NCI-H1417 (cell line): ENCODE measurements around the gene ZNF362.
A peak's percentile ranks its signal among the peaks of the same experiment; 100 is the strongest.

ENCODE experiments used
- DNase-seq, 3 experiments: peaks; one replicate each; lab custom pipeline; 2025; lab: John Stamatoyannopoulos, UW

Gene ZNF362

DNA sequence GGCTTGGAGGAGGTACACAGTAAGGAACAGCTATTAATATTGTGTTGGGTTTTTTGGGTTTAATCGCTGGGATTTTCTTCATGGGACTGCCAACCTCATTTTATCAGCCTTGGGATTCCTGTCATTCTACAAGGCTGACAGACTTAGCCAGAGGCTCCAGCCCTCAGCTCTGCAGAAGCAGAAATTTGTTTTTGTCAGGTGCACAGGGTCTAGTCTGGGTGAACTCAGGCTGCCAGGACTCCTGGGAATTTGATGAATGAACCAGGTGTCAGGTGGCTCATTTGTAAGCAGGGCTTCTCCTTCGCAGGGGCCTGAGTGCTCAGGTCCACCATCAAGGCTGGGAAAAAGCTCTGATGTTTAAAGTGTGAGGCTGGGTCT is 11.5 kb upstream of the ZNF362 start:
- DNase-seq, result peak; percentile 1 to 36 (median 31)

DNA sequence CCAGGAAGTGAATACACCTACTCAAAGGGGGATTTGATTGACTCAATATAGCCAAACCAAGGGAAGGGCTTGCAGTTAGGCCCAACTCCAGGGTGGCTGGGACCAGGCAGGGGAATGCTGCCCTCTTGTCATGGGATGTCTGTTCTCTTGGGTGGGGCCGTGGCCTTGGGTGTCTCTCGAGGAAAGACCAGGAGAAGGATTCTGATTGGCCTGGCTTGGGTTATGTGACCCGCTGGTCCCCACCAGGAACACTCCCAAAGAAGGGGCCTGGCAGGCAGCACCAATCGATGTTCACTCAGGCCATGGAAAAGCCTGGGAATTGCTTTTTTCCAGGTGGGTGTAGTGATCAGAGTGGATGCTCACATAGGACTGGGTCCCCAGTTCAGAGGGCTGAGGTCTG is 10.1 kb upstream of the ZNF362 start:
- DNase-seq, result no peak

DNA sequence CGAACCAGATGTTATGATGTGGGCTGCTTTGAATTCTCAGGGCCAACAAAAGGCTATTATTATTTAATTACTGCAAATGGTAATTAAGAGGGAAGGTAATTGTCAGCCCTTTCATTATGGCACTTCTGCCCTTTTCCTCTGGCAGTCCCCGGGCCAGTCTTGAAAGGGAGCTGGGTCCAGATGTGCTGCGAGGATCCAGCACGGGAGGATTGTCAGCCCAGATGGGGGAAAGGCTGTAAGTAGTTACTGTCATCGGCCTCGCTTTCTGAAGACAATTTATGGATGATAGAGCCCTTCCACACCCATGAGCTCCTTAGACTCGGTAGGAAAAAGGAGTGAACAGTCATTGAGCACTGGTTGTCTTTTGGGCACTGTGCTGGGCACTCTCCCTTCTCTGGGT is 8.7 kb upstream of the ZNF362 start:
- DNase-seq, result no peak

DNA sequence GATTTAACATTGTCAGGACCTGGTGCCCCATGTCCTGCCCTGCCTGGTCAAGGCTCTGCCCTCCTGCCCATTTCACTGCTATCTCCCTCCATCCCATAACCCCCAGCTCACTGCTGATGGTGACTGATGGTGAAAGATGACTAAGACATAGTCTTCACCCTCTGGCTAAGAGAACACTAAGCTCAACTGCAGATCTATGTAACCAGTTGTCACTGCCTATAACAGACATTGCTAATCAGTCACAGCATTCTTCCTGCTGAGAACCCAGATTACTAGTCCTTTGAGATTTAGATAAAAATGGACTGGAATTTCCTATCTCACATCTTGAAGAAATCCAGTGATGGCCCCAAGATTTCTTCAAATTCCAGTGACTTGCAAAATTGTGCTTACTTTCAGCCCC is 8.0 kb upstream of the ZNF362 start:
- DNase-seq, result no peak

DNA sequence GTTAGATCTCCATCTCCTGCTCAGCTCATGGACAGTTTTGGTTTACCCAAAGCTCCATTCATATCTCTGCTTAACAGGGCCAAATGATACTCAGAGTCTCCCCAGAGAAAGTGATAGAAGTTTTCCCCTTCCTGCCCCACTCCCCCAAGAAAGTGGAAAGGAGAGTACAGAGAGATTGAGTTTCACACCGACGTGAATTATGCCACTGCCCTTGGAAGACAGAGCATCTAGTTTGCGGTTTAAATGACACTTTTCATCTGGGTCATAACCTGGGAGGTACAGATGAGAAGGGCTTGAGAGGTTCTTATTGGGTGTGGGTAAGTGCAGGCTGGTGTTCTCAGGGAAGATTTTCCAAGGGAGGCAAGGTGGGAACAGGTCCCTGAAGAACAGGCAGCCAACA is 6.9 kb upstream of the ZNF362 start:
- DNase-seq, result no peak

DNA sequence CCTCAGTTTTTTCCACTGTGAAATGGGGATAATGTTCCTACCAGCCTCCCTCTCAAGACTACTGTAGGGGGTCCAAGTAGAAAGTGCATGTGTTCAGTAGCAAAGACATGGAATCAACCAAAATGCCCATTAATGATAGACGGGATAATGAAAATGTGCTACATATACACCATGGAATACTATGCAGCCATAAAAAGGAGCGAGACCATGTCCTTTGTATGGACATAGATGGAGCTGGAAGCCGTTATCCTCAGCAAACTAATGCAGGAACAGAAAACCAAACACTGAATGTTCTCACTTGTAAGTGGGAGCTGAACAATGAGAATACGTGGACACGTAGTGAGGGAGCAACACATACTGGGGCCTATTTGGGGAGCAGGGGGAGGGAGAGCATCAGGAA is 6.1 kb upstream of the ZNF362 start:
- DNase-seq, result no peak

DNA sequence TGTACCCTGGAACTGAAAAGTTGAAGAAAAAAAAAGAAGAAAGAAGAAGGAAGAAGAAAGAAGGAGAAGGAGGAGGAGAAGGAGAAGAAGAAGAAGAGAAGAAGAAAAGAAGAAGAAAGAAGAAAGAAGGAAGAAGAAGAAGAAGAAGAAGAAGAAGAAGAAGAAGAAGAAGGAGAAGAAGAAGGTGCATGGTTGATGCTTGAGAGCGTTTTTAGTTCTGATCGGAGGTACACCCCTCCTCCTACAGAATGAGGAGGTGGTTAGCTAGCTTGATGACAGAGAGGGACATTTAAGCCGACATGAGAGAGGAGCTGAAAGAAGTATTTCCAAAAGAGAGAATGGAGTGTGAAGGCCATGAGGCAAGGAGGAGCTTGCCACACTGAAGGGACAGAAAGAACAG is 5.6 kb upstream of the ZNF362 start:
- DNase-seq, result no peak

DNA sequence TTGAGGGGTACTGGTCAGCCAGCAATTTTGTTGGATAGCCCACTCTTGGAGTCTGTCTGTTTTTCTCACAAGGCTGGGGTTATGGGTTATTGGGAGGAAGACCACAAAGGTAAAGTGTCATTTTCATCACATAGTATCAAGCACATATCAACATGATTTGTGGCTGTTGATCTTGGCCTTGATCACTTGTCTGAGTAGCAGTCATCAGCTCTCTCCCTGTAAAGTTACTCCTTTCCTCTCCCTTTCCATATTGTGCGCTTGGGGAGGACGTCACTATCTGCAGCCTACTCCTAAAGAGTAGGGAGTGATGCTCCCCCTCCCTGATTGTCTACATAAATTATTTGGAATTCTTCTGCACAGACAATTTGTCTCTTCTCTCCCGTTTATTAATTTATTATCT is 1.8 kb upstream of the ZNF362 start:
- DNase-seq, result no peak

DNA sequence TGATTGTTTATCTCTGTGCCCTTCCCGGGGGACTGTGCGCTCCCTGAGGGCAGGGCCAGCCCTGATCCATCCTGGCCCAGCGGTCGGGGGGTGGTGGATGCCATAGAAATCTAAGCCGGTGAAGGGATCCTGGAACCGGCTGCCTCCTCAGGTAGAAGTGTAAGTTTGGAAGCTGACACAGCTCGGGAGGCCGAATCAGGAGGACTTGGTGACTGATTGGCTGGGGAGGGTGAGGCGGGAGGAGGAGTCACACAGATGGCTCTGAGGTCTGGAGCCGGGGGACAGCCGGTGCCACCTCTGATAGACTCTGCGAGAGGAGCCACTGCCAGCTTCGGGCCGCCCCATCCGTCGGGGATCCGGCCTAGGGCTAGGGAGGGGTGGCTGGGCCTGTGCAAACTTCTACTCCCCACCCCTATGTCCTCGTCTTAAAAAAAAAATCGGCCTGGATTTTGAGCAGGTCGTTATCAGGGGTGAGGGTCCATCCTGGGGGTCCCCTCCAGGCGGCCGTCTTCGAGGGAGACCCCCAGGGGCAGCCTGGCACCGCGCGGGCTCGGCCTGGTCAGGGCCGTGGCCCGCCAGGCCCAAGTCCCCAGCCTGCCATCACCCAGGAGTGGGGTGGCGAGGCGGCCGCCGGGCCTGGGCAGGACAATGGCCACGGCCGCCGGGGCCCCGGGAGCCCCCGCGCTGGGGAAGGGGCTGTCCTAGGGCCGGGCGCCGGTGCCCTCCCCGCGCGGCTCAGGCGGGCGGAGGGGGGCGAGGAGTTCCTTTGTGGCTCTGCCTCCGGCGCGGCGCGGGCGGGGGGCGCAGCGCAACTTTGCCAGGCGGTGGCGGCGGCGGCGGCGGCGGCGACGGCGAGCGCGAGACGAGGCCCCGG is 708 bp upstream of the ZNF362 start:
- peak; percentile 9 to 60 (median 45) for DNase-seq

DNA sequence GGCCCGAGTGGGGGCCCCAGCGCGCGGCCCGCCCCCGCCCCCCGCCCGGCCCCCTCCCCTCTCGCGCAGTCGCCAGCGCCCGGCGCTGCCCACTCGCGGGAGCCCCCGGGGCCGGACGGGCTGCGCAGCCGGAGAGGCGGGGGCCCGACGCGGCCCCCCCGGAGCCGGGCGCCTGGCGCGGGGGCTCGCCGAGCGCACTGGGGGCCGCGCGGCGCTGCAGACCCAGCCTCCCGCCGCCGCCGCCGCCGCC is 146 bp upstream of the ZNF362 start:
- no peak for DNase-seq

DNA sequence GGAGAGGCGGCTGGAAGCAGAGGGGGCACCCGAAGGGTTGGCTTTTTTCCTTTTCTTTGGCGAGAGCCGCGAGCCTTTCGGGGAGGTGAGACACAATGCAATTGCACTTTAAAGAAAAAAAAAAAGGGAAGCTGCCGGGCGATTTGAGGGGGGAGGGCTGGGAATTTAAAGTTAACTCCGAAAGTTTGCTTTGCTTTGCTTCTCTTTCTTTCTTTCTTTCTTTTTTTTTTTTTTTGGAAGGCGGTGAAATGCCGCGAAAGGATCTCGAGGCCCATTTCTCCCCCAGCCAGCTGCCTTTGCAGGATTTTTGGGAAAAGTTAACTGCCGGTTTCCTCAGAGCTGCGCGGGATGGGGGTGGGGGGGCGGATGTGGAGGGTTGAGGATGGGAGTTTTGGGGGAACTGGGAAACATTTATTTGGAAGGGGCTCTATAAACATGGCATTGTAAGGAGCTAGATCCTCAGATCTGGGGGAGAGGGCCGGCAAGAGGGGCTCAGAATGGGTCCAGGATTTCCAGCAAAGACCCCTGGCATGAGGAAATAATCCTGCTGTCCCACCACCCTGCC is 997 bp downstream of the ZNF362 start:
- no peak for DNase-seq

DNA sequence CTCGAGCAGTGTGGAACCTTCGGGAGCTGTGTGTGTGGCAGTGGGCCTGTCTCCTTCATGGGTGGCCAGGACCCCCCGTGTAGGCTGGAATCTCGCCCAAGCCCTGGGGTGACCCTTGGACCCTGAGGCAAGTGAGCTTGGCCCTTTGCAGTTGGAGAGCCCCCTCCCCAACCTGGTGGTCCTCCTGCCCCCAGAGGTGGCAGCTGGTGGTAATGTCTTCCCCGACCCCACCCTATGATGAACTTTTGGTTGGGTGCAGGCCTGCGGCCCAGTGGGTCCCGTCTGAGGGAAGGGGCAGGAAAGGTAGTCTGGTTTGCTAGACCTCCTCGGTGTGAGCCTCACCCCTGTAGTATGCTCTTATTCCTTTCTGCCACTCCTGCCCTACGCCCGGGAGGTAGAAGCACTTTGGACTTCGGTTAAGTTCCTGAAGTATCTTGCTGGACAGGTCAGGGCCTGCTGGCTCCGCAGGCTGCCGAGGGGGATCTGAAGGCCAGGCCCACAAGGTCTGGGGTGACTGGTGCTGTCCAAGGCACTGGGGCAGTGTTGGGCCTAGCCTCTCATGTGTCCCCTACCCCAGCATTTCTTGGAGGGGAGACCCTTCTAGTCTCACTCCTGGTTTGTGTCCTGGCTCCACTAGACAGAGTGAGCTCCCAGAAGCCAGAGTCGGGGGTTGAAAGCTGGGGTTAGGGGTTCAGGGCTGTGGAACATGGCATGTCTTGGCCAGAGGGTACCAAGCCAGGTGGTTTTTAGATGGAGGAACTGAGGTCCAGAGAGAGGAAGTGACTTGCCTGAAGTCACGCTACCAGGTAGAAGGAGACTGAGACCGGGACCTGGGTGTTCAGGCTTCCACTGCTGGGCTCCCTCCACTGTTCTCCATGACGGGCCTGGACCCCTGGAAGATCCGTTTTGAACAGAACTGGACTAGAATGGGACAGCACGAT is 1.8 kb downstream of the ZNF362 start:
- no peak for DNase-seq

DNA sequence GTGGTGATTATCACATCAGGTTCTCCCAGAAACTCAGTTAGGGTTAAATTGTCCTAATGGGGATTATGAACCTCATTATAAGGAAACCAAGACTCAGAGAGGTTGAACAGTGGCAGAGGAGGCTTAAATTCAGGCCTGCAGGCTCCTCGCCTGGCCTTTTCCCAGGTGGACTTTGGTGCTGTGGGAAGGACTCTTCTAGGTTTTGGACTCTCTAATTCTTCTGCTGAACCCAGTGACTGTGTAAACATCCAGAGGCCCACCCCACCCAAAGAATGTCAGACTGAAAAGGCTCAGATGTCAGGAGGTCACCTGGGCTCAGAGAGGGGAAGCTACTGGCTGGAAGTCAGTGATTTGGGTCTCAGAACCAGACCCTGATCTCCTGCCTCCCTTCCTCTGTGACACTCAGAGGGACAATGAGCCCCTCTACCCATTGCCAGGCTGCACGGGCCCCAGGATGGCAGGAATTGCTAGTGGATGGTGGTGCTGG is 2.5 kb downstream of the ZNF362 start:
- no peak for DNase-seq

DNA sequence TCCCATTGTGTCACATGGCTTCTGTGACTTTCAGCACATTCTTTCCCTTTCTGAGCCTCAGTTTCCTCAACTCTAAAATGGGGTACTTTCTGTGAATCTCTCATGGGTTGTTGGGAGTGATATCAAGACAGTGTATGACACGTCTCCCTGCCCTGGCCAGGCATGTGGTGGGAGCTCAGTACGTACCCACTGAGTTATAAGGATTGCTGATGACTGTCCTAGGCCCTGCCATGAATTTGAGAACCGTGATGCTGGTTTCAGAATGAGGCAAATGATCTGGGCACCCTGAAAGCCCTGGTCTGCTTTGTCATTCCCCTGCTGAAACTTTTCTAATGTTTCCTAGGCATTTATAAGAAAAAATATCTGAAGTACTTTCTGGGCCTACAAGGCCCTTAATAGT is 3.6 kb downstream of the ZNF362 start:
- DNase-seq, result no peak

DNA sequence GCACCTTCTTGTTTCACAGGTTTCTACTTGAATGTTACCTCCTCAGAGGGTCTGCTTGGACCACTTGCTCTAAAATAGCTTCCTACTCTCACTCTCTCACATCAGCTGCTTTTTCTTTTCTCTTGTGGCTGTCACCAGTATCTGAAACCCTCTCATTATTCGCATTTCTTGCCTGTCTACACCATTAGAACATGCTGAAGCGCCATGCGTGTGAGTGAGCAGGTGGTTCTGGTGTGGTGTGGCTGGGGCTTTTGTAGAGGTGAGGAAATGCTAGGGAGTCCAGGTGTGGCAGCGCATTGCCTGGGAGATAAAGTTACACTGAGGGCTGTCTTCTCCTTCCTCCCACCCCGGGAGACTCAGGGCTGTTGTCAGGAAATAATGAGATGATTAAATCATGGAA is 4.1 kb downstream of the ZNF362 start:
- DNase-seq, result peak; percentile 33 to 50 (median 48)

DNA sequence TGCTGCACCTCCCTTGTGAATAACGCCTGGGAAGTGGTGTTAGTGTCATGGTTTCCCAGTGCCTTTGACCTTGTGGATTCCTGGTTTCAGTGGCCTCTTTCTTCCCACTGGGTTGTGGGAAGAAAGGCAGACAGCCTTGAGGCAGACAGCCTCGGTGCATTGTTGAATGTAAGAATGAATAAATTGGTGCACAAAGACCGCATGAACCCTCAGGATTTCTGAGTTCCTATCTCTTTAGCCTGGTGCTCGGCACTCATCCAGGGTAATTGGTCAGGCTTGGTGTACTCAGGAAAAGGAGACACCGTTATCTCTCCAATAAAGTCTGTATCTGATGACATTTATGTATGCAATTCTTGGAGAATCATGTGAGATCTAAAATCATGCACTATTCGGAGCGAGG is 5.1 kb downstream of the ZNF362 start:
- no peak for DNase-seq

DNA sequence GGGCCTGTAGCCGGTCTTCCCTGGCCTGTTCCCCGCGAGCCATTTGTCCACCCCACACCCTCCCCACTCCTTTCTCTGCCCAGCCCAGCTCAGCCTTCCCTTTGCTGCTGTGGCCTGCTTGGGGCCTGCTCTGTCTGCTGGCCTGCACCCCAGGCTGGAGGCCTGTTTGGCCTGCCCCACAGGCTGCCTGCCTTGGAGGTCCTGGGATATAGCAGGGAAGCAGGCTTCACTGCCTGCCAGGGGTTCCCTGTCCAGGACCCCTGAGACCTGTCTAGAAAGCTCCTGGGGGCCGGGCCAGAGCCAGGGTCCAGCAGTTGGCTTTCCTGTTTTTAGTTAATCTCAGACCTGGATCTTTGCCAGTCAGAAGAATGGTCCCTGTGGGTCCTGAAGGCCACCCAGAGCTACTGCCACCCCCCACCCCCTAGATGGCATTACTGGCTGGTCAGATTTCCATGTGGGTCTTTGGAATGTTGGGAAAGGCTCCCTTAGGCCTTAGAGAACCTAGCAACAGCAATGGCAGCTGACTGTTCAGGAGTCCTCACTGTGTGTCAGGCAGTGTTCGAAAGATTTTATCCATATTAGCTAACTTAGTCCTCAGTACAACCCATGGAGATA is 7.7 kb downstream of the ZNF362 start:
- DNase-seq, result no peak

DNA sequence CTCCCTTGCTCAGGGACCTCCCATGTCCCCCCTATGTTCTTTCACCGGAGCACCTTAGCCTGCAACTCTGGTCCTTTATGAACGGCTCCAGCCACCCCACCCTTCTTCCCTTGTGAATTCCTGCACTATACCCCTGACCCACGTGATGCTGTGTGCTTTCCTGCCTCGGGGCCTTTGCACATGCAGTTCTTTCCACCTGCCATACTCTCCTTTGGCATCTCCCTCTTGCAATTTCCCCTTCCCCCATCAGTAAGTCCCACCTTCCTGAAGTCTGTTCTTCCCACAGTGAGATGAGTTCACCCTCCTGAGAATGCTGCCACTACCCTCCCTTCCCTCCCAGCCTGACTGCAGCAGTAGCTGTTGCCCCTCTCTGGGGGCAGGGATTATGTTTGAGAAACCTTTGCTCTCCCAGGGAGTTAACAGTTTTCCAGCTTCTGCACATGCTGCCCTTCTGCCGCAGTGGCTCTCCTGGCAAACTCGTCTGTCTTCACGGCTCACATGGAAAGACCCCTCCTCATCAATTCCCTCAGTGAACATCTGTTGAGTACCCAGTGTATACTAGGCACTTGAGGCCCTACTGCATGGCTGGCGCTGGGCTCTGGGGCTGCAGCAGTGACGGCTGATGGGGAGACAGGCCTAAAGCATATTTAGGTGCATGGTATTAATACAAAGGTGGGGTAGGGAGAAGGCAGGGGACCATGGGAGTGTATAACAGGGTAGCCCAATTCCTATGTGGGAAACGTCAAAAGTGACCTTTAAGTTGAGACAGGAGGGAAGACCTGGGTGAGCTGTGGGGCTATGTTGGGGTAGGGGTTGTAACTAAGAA is 9.7 kb downstream of the ZNF362 start:
- DNase-seq, result no peak

DNA sequence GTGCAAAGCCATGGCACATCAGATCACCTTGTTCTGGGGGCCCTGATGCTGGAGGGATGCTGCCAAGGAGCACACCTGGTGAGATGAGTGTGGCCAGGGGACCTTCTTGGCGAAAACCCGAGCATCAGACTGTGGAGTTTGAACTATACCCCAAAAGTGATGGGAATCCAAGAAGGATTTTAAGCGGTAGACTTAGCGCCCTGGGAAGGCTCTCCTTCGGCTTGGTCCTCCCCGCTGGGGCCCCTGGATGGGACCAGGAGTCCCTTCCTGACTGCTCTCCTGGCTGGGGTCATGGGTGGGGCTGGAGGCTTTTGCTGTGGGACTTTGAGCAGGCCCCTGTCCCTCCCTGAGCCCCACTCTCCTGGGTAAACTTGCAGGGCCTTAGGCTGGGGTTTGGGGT is 10.5 kb downstream of the ZNF362 start:
- DNase-seq, result no peak

DNA sequence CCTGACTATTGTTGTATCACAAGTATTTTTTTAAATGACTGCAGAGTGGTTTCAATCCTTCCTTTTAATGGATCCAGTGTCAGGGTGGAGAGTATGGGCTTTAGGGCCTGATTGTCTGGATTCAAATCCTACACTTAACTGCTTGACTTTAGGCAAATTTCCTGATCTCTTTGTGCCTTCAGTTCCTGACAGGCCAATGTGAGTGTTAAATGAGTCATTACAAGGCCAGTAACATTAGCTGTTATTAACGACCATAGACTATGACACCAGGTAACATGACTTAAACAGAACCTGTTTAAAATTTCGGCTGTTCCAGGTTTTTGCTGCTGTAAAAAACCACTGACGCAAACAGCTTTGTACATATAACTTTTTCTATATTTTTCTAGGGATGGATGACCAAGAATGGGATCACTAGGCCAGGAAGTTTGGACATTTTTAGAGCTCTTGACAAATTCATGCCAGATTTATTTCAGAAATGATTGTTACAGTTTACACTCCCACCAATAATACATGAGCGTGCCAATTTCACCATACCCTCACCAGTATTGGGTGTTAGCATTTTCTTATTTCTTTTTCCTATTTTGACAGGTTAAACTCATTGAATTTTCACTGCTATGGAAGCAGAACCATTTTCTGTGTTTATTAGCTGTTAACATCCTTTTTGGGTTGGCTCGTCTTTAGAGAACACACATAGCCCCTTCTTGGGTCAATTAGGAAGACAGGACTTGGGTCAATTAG is 11.3 kb downstream of the ZNF362 start:
- no peak for DNase-seq

DNA sequence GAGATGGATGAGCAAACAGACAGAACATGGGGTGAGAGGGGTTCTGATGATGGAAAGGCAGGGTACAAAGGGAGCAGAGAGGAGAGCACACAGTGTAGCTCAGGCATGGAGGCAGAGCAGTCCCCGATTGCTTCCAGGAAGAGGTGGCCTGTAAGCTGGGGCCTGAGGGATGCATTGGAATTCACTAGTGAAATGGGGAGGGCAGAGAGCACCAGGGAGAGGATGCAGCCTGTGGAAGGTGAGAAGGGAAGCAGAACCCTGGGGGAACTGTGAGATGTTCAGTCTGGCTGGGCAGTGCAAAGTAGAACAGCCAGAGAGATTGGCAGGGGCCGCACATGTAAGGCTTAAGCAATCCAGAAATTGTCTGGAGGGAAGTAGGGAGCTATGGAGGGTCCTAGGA is 12.2 kb downstream of the ZNF362 start:
- no peak for DNase-seq
